Sciatic nerve (tissue), 2 donors: Measurements from ENCODE around the gene FAM229B. TPM values are rescaled to one million over a fixed set of nuclear protein-coding genes. Genes with fewer than 3 reads are reported as not detected.
A peak's percentile ranks its signal among the peaks of the same experiment; 100 is the strongest.
"Not testable (repeated sequence)": the region's sequence is repeated elsewhere in the genome, so short reads cannot be mapped to it uniquely, and the experiment has no call there.

Source experiments
- ATAC-seq: fragments of 200-7000 bp; cut with Tn5 transposase; one replicate; pipeline ENCODE4 v1.9.1; 2020; ENCODE audit warnings: mild to moderate bottlenecking, moderate library complexity
- DNase-seq: peaks from one replicate; pipeline ENCODE4 v3.0.0-alpha.2; 2020; ENCODE audit warnings: low spot score
- intact Hi-C: fragments of 100-400 bp; cut with DNase I; formaldehyde crosslinking; loops from one replicate; pipeline ENCODE4 v1.14.2; 2022
- total RNA-seq: library from RNA; stranded (reverse); fragmentation: NEBNext Ultra II Directional; extraction: Animal tissue kit (Norgen Biotek cat#: 25700); gene quantifications from one replicate; pipeline ENCODE4 v1.2.1, GENCODE V29; 2021
- donor health status: DM: no; HTN: no; CAD: no.
- donor health status: DM: no; HTN: no; CAD: no.

FAM229B gene
- total RNA-seq, 1 donor from 2014 or later: 42.4 TPM

DNA sequence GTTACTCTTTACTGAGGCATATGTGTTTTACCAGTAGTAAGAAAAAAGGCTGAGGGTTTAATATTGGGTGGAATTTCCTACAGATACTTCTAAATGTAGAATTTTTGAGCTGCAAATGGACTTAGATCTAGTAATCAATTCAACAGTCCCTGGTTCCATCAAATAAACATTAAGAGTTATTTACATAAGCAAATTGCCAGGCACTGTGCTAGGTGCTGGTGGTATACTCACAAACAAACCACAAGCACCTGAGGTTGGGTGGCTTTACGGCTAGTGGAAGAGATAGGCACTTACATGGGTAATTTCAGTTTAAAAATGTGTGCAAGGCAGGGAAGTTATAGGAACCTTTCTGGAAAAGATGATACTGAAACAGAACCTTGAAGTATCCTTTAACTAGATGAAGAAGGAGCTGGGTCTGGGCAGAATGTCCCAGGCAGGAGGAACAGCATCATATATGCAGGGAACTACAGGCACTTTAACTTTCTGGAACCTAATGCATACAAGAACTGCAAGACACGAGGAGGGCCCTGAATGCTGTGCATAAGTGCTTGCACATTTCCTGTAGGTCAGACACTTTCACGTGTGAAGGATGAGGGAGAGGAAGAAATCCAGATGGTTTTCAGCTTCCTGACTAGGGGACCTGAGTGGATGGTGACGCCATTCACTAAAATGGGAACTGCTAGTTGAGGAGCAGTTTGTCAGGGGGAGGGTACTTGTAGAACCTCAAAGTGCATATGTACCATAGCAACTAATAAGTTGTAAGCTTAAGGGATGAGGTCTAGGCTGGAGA, 29.0 kb upstream of the FAM229B start:
- intact Hi-C loops: no loop called here
- no peak for DNase-seq
- no peak for ATAC-seq

DNA sequence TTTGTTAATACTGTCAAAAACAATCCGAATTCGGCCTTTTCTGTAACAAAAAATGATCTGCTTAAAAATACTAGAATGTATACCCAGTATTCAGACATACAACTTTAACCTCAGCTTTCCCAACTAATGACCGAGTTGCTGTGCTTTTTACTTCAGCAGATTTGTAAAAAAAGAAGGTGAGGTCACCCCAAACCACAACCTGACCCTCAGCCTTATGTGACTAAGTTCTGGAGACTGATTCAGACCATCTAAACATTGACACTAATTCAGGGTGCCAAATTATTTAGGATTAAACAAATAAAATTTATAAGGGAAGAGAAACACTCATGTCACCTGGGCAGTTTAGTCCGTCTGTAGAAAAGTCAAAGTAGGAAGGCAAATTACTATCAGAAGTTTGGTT, 25.8 kb upstream of the FAM229B start:
- no peak for DNase-seq
- ATAC-seq: no peak
- intact Hi-C loops: no loop called here

DNA sequence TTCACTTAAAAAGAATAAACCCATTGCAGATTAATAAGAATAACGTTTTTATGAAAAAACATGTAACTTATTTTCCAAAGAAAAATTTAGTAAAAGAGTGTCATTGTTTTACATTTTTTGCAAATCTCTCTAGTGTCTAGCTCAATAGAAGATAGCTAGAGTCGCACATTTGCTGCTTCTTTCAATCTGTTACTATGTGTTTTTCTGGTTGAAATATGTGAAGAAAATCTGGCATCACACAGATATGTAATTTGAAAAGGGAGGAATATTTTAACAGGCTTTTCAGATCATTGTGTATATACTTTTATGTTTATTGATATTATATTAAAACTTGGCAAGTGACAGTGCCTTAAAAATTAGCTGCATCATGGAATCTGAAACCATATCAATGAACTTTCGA, 24.4 kb upstream of the FAM229B start:
- ATAC-seq (no peak), DNase-seq (no peak)
- intact Hi-C loops: no loop called here

DNA sequence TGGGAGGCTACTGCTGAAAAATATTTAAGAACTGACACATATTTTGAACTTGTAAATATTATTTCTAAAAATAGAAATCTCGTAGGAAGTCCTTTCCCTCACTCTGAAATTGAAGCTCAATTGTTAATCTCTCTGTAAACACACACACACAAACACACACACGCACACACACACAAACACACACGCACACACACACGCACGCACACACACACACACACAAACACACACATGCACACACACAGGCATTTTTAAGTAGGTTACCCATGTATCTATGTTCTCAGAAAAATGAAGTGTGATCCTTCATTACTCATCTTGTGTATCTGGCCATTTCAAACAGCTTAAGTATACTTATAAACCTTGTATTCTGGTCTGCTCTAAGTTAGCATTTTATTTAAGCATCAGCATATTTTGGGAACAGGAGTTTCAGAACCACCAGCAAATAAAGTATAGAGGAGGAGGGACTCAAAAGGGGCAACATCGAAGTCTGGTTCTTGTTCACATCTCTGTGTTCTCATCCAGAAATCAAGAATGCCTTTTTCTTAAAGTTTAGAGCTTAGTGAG, 21.9 kb upstream of the FAM229B start:
- ATAC-seq (no peak), DNase-seq (no peak)

DNA sequence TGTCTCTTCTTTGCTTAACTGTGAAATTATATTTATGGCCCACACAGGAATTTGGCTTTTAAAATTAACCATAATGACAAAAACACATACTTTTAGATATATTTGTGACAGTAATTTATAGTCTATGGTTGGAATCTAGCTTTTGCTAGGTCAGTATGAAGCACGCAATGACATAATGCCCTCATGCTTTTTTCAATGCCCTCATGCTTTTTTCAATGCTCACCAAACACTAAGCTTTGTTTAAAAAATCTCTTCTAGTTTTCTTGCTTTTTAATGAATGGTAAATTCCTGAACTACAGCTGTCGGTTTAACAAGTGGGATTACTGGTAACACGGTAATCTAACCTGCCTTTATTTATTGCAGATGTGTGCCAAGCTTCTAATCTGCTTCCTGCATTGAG, 20.8 kb upstream of the FAM229B start:
- intact Hi-C loops: no loop called here
- no peak for ATAC-seq
- no peak for DNase-seq

More for the DNA sequence above, 21.9 kb upstream of the FAM229B start:
- intact Hi-C loops: no loop called here

DNA sequence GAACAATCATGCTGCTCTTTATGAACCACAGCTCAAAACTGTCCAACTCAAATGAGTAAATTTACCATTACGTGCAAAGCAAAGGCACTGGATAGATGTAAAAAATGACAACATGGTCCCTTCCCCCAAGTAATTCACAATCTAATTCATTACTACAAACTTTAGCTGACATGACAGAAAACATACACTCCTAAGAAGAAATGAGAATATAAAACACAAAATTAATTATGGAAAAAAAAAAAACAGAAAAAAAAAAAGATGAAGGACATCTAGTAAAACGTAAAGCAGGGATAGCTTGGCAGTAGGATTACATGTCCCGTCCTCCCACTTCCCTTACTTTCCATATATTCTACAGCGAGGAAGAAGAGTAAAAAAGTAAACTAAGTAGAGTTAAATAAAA, 5.8 kb upstream of the FAM229B start:
- intact Hi-C loops: no loop called here
- ATAC-seq: no peak

DNA sequence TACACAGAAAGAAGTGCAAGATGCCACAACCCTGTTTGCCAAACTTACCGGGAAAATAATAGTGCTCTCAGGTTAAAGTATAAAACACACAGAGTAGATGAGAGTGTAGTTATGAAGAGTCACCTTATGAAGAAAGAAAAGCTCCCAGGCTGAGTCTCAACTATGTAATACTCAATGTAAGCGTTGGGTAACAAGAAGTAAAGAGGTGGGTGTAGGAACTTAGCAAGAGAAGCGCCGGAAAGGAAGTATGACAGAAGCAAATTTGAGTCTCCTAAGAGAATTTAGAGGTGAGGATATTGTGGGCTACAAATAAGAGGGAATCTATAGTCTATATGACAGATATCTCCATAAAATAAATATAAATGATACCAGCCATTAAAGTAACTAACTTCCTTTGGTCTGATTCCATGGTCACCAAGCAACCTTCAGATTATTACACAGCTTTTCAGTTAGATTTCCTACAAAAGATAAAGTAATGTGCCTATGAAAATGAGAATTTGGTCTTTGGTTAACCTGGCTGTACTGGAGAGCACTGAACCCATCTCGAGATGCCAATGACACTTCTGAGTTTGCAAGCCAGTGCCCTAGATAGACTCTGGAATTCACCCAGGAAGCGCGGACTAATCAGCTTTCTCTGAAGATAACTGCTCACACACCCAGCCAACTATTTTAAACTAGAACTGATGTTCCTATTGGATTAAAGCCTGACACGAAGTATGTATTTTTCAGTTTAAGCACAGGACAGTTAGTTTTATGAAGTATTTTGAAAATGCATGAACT, 1.9 kb upstream of the FAM229B start:
- intact Hi-C loops: no loop called here
- ATAC-seq: no peak
- no peak for DNase-seq

More for the DNA sequence above, 5.8 kb upstream of the FAM229B start:
- DNase-seq: no peak

DNA sequence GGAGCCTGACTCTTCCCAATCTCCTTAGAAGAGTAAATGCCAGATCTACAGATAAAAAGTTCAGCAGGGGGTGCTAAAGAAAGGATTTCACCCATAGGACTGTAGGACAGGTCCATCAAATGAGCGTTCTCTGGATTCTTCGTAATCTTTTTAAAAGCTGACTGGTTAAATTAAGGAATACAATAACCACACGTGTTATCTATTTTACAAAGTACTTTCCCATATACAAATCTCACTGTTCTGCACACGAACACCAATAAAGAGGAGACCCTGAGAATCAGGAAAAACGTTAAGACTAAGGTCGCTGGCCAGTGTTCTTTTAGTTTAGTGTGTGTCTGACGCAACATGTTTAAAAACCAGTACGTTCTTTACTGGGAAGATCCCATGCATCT, 651 bp upstream of the FAM229B start:
- intact Hi-C loops: no loop called here
- DNase-seq: no peak
- ATAC-seq: peak; percentile 73

DNA sequence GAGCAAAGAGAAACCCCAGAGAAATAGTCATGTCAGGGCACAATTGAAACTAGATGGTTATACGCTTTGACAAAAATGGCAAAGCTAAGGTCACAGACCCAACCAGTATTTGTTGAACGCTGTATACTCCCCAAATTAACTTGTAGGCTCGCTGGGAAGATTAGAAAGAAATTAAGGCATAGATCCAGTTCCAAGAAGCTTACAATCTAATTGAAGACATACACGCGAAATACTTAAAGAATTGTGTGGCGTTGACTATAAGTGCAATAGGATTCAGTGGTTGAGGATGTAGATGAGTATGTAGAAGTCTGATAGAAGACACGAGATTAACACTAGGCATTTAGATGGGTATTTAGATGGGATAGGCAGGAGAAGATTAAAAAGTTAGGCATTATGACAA, 525 bp downstream of the FAM229B start:
- ATAC-seq (no peak), DNase-seq (no peak)
- intact Hi-C loops: no loop called here

DNA sequence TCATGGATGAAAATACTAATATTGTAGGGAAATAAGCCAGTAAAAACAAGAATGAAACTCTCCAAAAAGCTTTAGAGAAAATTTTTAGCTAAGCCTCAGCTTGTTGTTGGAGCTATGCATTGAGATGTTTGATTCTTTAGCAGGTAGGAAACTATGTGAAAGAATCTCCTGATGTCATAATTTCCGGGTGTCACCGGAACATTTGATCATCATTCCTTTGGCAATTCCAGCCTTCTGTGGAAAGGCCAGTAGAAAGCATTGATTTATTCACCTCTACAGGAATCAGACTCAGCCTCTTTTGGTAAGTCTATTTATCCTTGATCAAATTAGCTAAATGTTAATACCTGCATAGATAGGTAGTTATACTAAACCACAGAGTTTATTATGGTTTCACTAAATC, 9.5 kb downstream of the FAM229B start:
- intact Hi-C loops: no loop called here
- no peak for ATAC-seq

DNA sequence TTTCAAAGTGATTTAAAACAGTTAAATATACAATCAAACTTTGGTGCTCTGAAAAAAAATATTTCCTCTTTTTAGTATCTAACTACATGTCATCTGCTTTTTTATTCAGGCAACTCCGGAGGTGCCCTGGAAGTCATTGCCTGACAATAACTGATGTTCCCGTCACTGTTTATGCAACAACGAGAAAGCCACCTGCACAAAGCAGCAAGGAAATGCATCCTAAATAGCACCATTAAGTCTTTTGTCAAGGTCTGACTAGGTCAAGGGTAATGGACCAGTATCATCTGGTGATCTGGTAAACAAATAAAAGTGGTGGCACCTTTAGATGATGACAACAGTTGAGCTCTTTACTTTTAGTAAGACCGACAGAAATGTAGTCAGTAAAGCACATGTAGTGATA, 13.2 kb downstream of the FAM229B start:
- ATAC-seq (no peak), DNase-seq (no peak)
- intact Hi-C loops: no loop called here

More for the DNA sequence above, 9.5 kb downstream of the FAM229B start:
- no peak for DNase-seq

DNA sequence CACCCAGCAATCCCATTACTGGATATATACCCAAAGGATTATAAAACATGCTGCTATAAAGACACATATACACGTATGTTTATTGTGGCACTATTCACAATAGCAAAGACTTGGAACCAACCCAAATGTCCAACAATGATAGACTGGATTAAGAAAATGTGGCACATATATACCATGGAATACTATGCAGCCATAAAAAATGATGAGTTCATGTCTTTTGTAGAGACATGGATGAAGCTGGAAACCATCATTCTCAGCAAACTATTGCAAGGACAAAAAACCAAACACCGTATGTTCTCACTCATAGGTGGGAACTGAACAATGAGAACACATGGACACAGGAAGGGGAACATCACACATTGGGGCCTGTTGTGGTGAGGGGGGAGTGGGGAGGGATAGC, 18.6 kb downstream of the FAM229B start:
- DNase-seq, intact Hi-C loops, ATAC-seq: not testable (repeated sequence)

DNA sequence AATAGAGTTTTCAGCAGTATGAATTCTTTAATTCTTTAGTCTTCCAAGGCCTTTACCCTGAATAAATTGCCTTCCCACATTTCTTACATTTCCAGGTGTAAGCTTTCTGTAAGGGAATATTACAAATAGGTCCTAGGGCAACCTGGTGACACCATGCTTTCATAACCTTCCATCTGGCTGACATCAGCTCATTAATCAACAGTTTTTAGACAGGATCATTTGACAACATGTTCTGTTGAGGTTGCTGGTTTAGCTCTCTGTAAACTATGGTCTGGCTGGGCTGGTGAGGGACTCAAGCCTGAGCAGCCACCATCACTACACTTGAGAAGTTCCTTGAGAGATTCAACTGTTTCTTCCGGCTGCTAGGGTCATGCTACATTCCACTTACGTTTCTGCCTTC, 19.2 kb downstream of the FAM229B start:
- ATAC-seq (no peak), DNase-seq (no peak)
- intact Hi-C loops: no loop called here

DNA sequence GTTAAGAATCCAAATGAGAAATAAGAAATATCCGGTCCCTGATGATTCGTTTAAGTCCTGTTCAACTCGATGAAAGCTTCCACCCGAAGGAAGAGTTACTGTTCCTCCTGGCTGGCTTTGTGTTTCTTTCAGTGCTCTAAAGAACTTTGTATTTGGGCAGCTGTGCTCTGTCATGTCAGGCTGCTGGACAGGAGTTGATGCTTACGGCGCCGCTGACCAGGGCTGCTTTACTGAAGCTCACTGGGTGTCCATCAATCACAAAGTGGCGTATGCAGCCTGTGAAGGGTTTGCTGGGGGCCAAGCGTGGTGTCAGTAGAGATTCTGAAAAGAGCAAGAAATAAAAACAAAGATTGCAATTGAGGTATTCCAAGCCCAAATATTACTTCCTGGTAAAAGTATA, 21.9 kb downstream of the FAM229B start:
- ATAC-seq: no peak
- intact Hi-C loops: no loop called here
- DNase-seq: no peak

DNA sequence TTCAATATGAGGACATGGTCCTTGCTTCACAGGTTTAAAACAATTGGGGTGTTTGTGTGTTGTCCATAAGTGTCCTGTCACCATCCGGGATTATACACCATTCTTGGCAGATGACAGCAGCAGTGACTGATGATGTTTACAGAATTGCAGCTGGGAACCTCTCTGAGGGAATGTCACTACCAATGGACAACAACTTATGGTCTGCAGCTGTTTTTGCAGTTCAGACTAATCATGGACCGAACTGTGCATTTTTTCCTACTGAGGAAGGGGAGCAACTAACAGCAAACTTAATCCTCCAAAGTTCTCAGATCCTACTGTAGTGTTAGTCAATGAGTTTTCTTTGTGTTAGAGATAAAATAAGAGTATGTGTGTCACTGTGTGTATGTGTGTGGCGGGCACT, 26.0 kb downstream of the FAM229B start:
- ATAC-seq: no peak
- no peak for DNase-seq
- intact Hi-C loops: no loop called here

DNA sequence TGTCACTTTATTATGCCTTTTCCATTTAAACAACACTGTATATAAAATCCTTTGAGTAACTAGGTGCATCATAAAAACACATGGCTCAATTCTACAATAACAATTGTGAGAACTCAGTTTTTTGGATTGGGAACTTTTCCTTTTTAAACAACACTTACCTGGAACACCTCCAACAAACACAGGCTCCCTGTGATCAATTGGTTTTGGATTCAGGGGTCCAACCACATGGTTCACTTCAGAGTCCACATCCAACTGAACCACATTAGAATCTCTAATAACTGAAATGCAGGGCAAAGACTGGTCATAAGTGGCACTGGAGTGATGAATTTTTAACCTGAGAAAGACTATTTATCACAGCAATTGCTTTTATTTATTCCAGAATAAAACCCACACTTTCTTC, 26.5 kb downstream of the FAM229B start:
- intact Hi-C loops: no loop called here
- no peak for ATAC-seq
- DNase-seq: no peak

DNA sequence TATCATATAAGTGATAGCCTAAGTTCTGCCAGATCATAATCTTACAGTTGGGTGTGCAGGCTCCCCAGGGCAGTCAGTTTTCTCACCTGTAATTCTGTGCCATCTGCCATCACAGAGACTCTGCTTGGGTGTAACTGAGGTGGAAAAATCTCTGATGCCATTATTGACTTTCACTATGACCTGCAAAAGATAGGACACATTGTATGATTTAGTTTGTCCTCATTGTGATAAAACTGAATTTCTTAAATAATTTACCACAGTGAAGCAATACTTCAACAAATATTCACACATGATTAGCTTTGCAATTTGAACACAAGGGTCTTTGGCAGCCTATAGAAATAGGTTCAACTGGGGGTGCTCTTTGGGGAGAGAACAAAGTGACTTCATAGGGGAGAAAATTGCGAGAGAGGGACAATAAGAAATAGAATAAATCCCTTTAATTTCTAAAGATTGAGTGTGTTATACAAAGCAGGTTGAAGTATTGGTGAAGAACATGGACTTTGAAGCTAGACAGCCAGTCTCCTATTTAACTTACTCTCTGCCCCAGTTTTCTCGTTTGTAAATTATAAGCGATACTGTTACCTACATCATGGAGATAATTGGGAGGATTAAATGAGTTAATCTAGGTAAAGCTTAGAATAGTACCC, 27.3 kb downstream of the FAM229B start:
- intact Hi-C loops: no loop called here
- no peak for ATAC-seq
- DNase-seq: no peak

DNA sequence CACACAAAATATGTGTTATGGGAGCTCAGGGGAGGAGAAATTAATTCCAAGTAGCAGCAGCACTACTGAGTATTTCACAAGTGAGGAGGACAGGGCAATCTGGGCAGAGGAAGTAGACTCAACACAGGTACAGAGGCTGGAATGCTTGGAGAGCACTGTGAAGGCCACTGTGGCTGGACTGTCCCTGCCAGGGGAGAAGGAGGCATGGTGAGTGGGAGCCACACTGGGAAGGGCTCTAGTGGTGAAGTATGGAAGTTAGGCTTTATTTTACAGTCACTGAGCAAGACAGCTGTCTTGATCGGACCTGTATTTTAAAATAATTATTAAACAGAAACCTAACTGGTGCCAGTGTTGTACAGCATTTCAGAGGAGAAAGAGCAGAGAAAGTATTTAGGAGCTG, 28.8 kb downstream of the FAM229B start:
- intact Hi-C loops: no loop called here
- no peak for ATAC-seq
- no peak for DNase-seq

DNA sequence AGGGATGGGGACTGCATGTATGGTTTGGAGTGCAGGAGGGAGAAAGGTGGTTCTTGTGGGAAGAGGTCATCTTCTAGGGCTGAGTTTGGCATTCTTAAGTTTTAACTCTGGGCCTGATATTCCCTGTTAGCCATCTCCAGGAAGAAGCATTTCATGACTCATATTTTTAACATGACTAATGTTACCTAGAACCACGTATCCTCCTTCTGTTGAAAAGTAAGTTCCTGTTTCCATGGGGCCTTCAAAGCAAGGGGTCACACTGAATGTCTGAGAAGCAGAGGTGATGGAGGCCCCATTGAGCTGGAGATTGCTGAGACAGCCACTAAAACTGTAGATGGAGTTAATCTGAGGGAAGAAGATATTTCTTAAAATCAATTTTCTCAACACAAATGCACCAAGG, 30.2 kb downstream of the FAM229B start:
- intact Hi-C loops: no loop called here
- DNase-seq (no peak), ATAC-seq (no peak)

DNA sequence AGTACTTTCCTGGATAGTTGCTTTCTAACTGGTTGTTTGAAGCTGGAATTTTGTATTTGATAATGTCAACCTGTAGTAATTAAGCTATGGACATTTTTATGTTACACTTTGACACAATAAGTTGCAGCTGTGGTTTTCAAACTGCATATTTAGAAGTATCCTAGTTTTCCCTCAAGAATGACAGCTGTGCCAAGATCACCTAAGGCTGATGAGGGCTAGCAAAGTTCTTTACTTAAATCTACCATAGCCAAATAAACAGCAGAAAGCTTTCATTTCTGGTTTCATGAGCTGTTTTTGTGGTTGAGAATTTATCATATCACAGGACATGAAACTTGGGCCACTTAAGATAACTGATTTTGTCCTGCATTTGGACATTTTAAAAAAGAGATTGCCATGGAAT, 30.6 kb downstream of the FAM229B start:
- DNase-seq (no peak), ATAC-seq (no peak)
- intact Hi-C loops: no loop called here
